OCI-LY1 (cell line): Measurements from ENCODE around the gene FETUB.

Experiments
- H2AFZ ChIP-seq: fragments of 200-600 bp; sonication (generic), shearing (Covaris generic); 2 replicates; pipeline ENCODE4 v1.6.0; 2014; ENCODE audit warnings: antibody characterized with exemption, mild to moderate bottlenecking, low read length
- H3F3A ChIP-seq: fragments of 200-600 bp; sonication (generic), shearing (Covaris generic); 2 replicates; pipeline ENCODE4 v1.6.0; 2014; ENCODE audit warnings: mild to moderate bottlenecking, antibody characterized with exemption, low read length, moderate library complexity; ENCODE audit not compliant: insufficient read depth
- H3K27ac ChIP-seq: fragments of 200-600 bp; sonication (generic); 2 replicates; pipeline ENCODE4 v1.5.1; 2014; ENCODE audit warnings: low read length, mixed run types, mild to moderate bottlenecking, low read depth; ENCODE audit not compliant: poor library complexity, severe bottlenecking
- H3K27me3 ChIP-seq: fragments of 200-600 bp; sonication (generic); 2 replicates; pipeline ENCODE4 v1.6.0; 2014; ENCODE audit warnings: antibody characterized with exemption, mild to moderate bottlenecking, low read length, moderate library complexity; ENCODE audit not compliant: insufficient read depth
- H3K36me3 ChIP-seq: fragments of 200-600 bp; sonication (generic); 2 replicates; pipeline ENCODE4 v1.6.1; 2014; ENCODE audit warnings: mild to moderate bottlenecking, antibody characterized with exemption, low read length, moderate library complexity, mixed read lengths; ENCODE audit not compliant: insufficient read depth
- H3K4me1 ChIP-seq: fragments of 200-600 bp; sonication (generic); 2 replicates; pipeline ENCODE4 v1.5.1; 2014; ENCODE audit warnings: mild to moderate bottlenecking, low read length, moderate library complexity; ENCODE audit not compliant: insufficient read depth, severe bottlenecking
- H3K4me2 ChIP-seq: fragments of 200-600 bp; sonication (generic), shearing (Covaris generic); 2 replicates; pipeline ENCODE4 v1.6.1; 2014; ENCODE audit warnings: low read length
- H3K4me3 ChIP-seq: fragments of 200-600 bp; sonication (generic); 2 replicates; pipeline ENCODE4 v1.5.1; 2014; ENCODE audit warnings: low read length, low read depth, mild to moderate bottlenecking, mixed read lengths; ENCODE audit not compliant: poor library complexity, severe bottlenecking
- H3K79me2 ChIP-seq: fragments of 200-600 bp; shearing (Covaris generic); 2 replicates; pipeline ENCODE4 v1.6.1; 2016; ENCODE audit warnings: mixed run types, low read length, mixed read lengths; ENCODE audit not compliant: insufficient read depth
- H3K9ac ChIP-seq: fragments of 200-600 bp; sonication (generic), shearing (Covaris generic); 2 replicates; pipeline ENCODE4 v1.6.1; 2014; ENCODE audit warnings: mild to moderate bottlenecking, low read length, mixed read lengths
- H3K9me2 ChIP-seq: fragments of 200-600 bp; sonication (generic), shearing (Covaris generic); 2 replicates; pipeline ENCODE4 v1.6.1; 2014; ENCODE audit warnings: low read depth, mild to moderate bottlenecking, low read length, mixed read lengths
- H3K9me3 ChIP-seq: fragments of 200-600 bp; shearing (Covaris generic); 2 replicates; pipeline ENCODE4 v1.6.1; 2014; ENCODE audit warnings: low read length, mixed read lengths
- H4K20me1 ChIP-seq: fragments of 200-600 bp; sonication (generic), shearing (Covaris generic); 2 replicates; pipeline ENCODE4 v1.6.0; 2016; ENCODE audit warnings: mild to moderate bottlenecking, low read length; ENCODE audit not compliant: insufficient read depth
- EZH2 ChIP-seq: fragments of 200-600 bp; sonication (generic), shearing (Covaris generic); IDR thresholded peaks from 2 replicates; pipeline ENCODE4 v1.8.0; 2017; ENCODE audit warnings: borderline replicate concordance, mixed run types, mild to moderate bottlenecking, antibody characterized with exemption, low read length, moderate library complexity, mixed read lengths
- TF ChIP-seq, protein P1 (sequence below): fragments of 200-600 bp; sonication (generic), shearing (Covaris generic); IDR thresholded peaks from 2 replicates; pipeline ENCODE4 v1.5.1; 2017; ENCODE audit warnings: mild to moderate bottlenecking, antibody characterized with exemption, low read length, moderate library complexity, mixed read lengths

FETUB gene

DNA sequence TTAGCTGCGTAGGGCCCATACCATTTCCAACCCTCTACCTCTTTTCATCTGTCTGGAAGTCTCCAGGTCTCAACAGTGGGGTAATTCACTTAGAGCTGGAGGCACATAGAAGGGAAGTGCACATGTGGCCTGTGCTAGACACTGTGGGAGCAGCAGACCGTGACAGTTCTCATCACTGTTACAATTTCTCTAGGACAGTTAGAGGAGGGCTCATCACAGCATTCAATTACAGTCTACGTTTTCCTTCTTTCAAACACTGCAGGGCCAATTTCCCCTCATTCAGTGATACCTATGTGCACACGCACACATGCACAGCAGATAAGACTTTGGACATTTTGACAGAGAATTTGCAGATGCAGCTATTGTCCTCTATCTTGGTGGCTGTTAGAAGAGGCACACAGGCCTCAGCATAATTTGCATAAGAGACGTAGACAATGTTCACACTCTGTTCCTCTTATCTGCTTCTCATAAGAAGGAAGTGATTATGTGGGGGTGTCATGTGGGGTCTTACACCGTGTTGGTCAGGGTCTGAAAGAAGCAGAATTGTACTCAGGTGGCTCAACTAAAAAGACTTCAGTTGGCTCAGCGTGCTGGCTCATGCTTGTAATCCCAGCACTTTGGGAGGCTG, 13.0 kb downstream of the FETUB start:
- no peaks in the 10 kb centered on the region for H3K79me2 ChIP-seq
- TF ChIP-seq, protein P1, sequence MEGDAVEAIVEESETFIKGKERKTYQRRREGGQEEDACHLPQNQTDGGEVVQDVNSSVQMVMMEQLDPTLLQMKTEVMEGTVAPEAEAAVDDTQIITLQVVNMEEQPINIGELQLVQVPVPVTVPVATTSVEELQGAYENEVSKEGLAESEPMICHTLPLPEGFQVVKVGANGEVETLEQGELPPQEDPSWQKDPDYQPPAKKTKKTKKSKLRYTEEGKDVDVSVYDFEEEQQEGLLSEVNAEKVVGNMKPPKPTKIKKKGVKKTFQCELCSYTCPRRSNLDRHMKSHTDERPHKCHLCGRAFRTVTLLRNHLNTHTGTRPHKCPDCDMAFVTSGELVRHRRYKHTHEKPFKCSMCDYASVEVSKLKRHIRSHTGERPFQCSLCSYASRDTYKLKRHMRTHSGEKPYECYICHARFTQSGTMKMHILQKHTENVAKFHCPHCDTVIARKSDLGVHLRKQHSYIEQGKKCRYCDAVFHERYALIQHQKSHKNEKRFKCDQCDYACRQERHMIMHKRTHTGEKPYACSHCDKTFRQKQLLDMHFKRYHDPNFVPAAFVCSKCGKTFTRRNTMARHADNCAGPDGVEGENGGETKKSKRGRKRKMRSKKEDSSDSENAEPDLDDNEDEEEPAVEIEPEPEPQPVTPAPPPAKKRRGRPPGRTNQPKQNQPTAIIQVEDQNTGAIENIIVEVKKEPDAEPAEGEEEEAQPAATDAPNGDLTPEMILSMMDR: no peak
- no peak for TF ChIP-seq EZH2
- H3K9me3 ChIP-seq: peaks cover 6% of the 10 kb centered on the region

DNA sequence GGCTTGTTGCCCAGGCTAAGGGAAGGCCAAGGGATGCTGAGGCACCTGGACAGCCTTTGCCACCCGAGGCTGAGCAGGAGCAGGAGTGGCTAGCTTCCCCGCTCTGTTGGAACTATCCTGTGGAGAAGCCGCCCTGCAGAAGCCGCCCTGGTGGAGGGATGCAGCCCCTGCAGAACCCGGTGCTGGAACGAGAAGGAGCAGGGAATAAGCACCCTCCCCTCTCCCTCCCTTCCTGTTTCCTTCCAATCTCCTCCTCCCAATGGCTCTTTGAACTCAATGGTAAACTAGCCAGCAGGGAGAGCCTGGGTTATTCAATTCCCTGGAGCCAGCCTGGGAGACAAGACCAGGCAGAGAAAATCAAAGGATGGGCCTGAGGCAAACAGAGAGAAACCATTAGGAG, 13.8 kb downstream of the FETUB start:
- Histone ChIP-seq H3K9me3 (peaks cover 6% of the 10 kb centered on the region), H3K9me2 (no peaks in the 10 kb centered on the region), H3K4me2 (peak overlapping the region; percentile 63; the same call in 1 of the 2 replicates), H3F3A (no peaks in the 10 kb centered on the region), H4K20me1 (no peaks in the 10 kb centered on the region), H3K36me3 (no peaks in the 10 kb centered on the region), H3K4me3 (no peak overlapping the region), H3K4me1 (peaks cover 27% of the 10 kb centered on the region), H2AFZ (no peak overlapping the region), H3K9ac (peak overlapping the region; percentile 39; the same call in 1 of the 2 replicates), H3K27ac (peak overlapping the region; percentile 94), H3K27me3 (no peaks in the 10 kb centered on the region), H3K79me2 (no peaks in the 10 kb centered on the region)
- no peak for TF ChIP-seq EZH2
- TF ChIP-seq, protein P1: peak; percentile 20; the same call in 1 of the 2 replicates

More for the DNA sequence above, 13.0 kb downstream of the FETUB start:
- Histone ChIP-seq H3K9me2 (no peaks in the 10 kb centered on the region), H3K4me3 (peak overlapping the region; percentile 30), H2AFZ (0 out of 2 replicates have a peak overlapping the region, but pooled peaks have one; percentile 18), H3K9ac (peak overlapping the region; percentile 39; the same call in 1 of the 2 replicates), H3K27me3 (no peaks in the 10 kb centered on the region), H3K27ac (peak overlapping the region; percentile 94), H3F3A (no peaks in the 10 kb centered on the region), H4K20me1 (no peaks in the 10 kb centered on the region), H3K4me1 (peaks cover 27% of the 10 kb centered on the region), H3K36me3 (no peaks in the 10 kb centered on the region), H3K4me2 (peak overlapping the region; percentile 63)

DNA sequence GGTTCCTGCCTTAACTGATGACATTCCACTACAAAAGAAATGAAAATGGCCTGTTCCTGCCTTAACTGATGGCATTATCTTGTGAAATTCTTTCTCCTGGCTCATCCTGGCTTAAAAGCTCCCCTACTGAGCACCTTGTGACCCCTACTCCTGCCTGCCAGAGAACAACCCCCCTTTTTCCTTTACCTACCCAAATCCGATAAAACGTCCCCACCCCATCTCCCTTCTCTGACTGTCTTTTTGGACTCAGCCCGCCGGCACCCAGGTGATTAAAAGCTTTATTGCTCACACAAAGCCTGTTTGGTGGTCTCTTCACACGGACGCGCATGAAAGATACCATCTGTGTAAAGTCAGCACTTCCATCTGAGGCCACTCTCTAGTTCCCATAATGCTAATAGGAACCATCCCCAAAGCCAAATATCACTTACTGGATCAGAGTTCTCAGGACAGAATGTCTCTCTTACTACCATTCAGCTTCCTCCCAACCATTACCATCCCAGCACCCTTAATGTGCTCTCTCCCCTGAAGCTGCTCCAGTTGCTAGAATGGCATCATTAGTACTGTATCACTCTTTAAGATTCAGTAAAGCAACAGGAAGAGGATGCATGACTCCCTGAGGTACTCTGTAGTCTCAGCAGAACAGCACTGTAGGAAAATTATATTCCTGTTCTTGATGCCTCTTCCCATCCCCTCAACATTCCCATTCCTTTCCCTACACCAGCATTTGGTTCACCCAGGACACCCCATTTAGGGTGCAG, 23.3 kb downstream of the FETUB start:
- TF ChIP-seq EZH2: no peak
- TF ChIP-seq, protein P1: no peak
- Histone ChIP-seq H3K4me2 (no peak overlapping the region), H3K9me2 (no peaks in the 10 kb centered on the region), H3K79me2 (no peaks in the 10 kb centered on the region), H3K9me3 (no peaks in the 10 kb centered on the region), H2AFZ (no peak overlapping the region), H3K27me3 (no peaks in the 10 kb centered on the region), H3K4me3 (no peak overlapping the region), H3K27ac (no peak overlapping the region), H3F3A (no peaks in the 10 kb centered on the region), H4K20me1 (no peaks in the 10 kb centered on the region), H3K9ac (no peak overlapping the region), H3K36me3 (no peaks in the 10 kb centered on the region), H3K4me1 (no peaks in the 10 kb centered on the region)
